Heart left ventricle (tissue), 16 donors: ENCODE data around the gene MACROH2A1. TPM values are rescaled to one million over a fixed set of nuclear protein-coding genes. Genes with fewer than 3 reads are reported as not detected.

Experiments used
- ATAC-seq, 4 donors: fragments of 200-7000 bp; cut with Tn5 transposase; one replicate each; pipeline ENCODE4 v1.9.1; 2020 to 2022; ENCODE audit warnings: moderate library complexity in 4 of 4, mild to moderate bottlenecking in 3 of 4, moderate number of reproducible peaks in 1 of 4
- DNase-seq, 5 donors: peaks; one replicate each; pipeline ENCODE4 v3.0.0-alpha.2; 2020
- H3K27ac ChIP-seq, 12 donors: fragments of 200-600 bp; sonication (generic) in 4 of 12; one replicate each; pipeline versions ENCODE4 v1.5.0 to v1.8.0; 2016 to 2022; ENCODE audit warnings: mild to moderate bottlenecking in 2 of 12
- H3K27me3 ChIP-seq, 9 donors: fragments of 200-600 bp; sonication (generic) in 2 of 9; one replicate each; pipeline versions ENCODE4 v1.5.1 to v1.8.0; 2016 to 2022; ENCODE audit warnings: mild to moderate bottlenecking in 3 of 9
- H3K36me3 ChIP-seq, 9 donors: fragments of 200-600 bp; sonication (generic) in 2 of 9; one replicate each; pipeline versions ENCODE4 v1.5.0 to v1.8.0; 2018 to 2022; ENCODE audit warnings: mild to moderate bottlenecking in 2 of 9
- H3K4me1 ChIP-seq, 12 donors: fragments of 200-600 bp; sonication (generic) in 4 of 12; one replicate each; pipeline versions ENCODE4 v1.5.0 to v1.8.0; 2016 to 2022; ENCODE audit warnings: mild to moderate bottlenecking in 3 of 12
- H3K4me3 ChIP-seq, 12 donors: fragments of 200-600 bp; sonication (generic) in 4 of 12; one replicate each; pipeline versions ENCODE4 v1.5.0 to v1.8.0; 2017 to 2022; ENCODE audit warnings: mild to moderate bottlenecking in 9 of 12, moderate library complexity in 4 of 12
- H3K9me3 ChIP-seq, 12 donors: fragments of 200-600 bp; sonication (generic) in 4 of 12; one replicate each; pipeline versions ENCODE4 v1.5.0 to v1.8.0; 2016 to 2022; ENCODE audit warnings: mild to moderate bottlenecking in 1 of 12
- CTCF ChIP-seq, 12 donors: fragments of 200-600 bp; sonication (generic) in 4 of 12; IDR thresholded peaks; one replicate each; pipeline versions ENCODE4 v1.5.0 to v1.8.0; 2018 to 2022; ENCODE audit warnings: antibody characterized with exemption in 12 of 12, mild to moderate bottlenecking in 5 of 12
- POLR2A ChIP-seq, 2 donors: fragments of 450-650 bp; IDR thresholded peaks; one replicate each; pipeline ENCODE4 v1.6.1; 2017; ENCODE audit warnings: antibody characterized with exemption in 2 of 2, mild to moderate bottlenecking in 2 of 2, moderate library complexity in 2 of 2
- WGBS, 4 donors: extraction: QIAGEN DNeasy Blood & Tissue Kit in 2 of 4; methylation state at CpG; one replicate each; pipeline versions ENCODE4 v1.1.5 to v1.1.7; 2013 to 2018; 5-methylcytosine and 5-hydroxymethylcytosine counted together
- intact Hi-C, 10 donors: fragments of 100-400 bp; cut with DNase I; formaldehyde crosslinking; loops; one replicate each; pipeline versions ENCODE4 v1.11.1 to v1.14.2; 2022
- polyA plus RNA-seq, 2 donors: library from polyadenylated mRNA; stranded (reverse); fragments of 200-250 nt; gene quantifications; one replicate each; pipeline ENCODE4 v1.2.3, GENCODE V29; 2013
- total RNA-seq, 9 donors: library from RNA; depleted of rRNA in 2 of 9; stranded (reverse); fragments of >200 nt in 2 of 9; fragmentation: NEBNext Ultra II Directional in 3 of 9; extraction: Animal tissue kit (Norgen Biotek cat#: 25700) in 3 of 9; gene quantifications; one replicate each; pipeline versions ENCODE4 v1.1.0 to v1.2.4, GENCODE V29; 2016 to 2023
- donor health status: ischemic (EF 13 %, LVEDD 7.1; RV severe dilation, severe dysfunction).
- donor health status: healthy with polysubstance abuse.
- donor health status: DM: no; HTN: yes; CAD: no.
- donor health status: DM: no; HTN: no; CAD: no.
- donor health status: ischemic (EF 25% LVEDD 6.9; RV normal size, moderate dysfunction).
- donor health status: ischemic (EF 25% LVEDD 5.7; RV mildly dilated, moderate dysfunction).
- donor health status: healthy.
- donor health status: DM: yes; HTN: yes; CAD: no.
- donor health status: ischemic (EF 35%, LVEDD 5.7; RV mildly dilated, moderate dysfunction).
- donor health status: nonischemic (EF 11% LVEDD 7.7; RV severe dilation, severe dysfunction).
- donor health status: DM: yes; HTN: yes; CAD: no.
- donor health status: PGD.
- donor health status: ischemic (EF 29% LVEDD 5.4; RV normal size, mild dysfunction).
- donor health status: nonischemic (EF 23%, LVEDD 6.1; RV moderate dilation, normal function).

MACROH2A1 gene
- total and polyA plus RNA-seq, 11 donors: 86.5 to 170 (median 112) TPM

DNA sequence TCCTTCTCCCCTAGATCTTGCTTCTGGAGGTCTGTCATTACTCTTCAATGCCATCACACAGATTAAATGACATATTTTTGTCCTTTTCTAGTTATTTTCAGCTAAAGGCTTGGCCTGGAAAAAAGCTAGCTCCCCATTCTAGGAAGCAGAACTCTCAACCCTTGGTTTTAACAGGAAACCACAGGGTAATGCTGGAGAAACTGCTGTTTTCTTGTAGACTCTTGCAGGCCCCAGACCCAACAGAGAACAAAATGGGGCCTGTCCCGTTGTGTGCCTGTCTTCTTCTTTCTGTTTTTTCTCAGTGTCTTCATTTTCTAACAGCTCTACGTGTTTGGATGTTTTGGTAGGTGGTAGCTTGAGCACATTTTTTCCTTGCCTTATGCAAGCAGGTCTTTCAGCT, 26.6 kb upstream of the MACROH2A1 start:
- intact Hi-C loops: loop anchor here in 4 of 10 donors (5.0 to 10.0 kb wide), 5 partner anchors 53 to 231 kb away; no protein-coding TSS in a partner anchor
- peak overlapping the region in 1 of 12 donors; percentile 69 for H3K27ac ChIP-seq
- no peak for TF ChIP-seq POLR2A (IDR thresholded peaks at IDR 0.05)
- TF ChIP-seq CTCF (IDR thresholded peaks at IDR 0.05): no peak

GRCh38 chr5:135423846-135424168, 24.8 kb upstream of the MACROH2A1 start:
- no peak overlapping the region for H3K4me3 ChIP-seq
- ATAC-seq (peak in 1 of 4 donors; percentile 26), DNase-seq (no peak)
- no peak for TF ChIP-seq CTCF (IDR thresholded peaks at IDR 0.05)
- TF ChIP-seq POLR2A (IDR thresholded peaks at IDR 0.05): no peak
- H3K9me3 ChIP-seq: peaks cover 0 to 19% (median 2%) of the 10 kb centered on the region in 12 donors
- intact Hi-C loops: loop anchor here in 3 of 10 donors (10.0 kb wide), 4 partner anchors 69 to 229 kb away; no protein-coding TSS in a partner anchor
- H3K36me3 ChIP-seq: no peaks in the 10 kb centered on the region
- H3K27ac ChIP-seq: peak overlapping the region in 1 of 12 donors; percentile 38
- no peaks in the 10 kb centered on the region for H3K27me3 ChIP-seq
- WGBS, 4 donors: 42 to 55% (median 49%) methylated on average over 1 of the region's 1 CpG
- H3K4me1 ChIP-seq: peaks cover 0 to 38% (median 3%) of the 10 kb centered on the region in 12 donors

More for the DNA sequence above, 26.6 kb upstream of the MACROH2A1 start:
- DNase-seq: no peak
- WGBS, 4 donors: 45 to 63% (median 53%) methylated on average over 2 of the region's 2 CpGs
- H3K36me3 ChIP-seq: no peaks in the 10 kb centered on the region
- no peak for ATAC-seq
- no peaks in the 10 kb centered on the region for H3K27me3 ChIP-seq
- peaks cover 0 to 46% (median 10%) of the 10 kb centered on the region in 12 donors for H3K4me1 ChIP-seq
- H3K9me3 ChIP-seq: peaks cover 0 to 12% (median 0%) of the 10 kb centered on the region in 12 donors
- H3K4me3 ChIP-seq: no peak overlapping the region

GRCh38 chr5:135423146-135423845, 24.3 kb upstream of the MACROH2A1 start:
- H3K4me3 ChIP-seq: no peak overlapping the region
- peaks cover 0 to 38% (median 3%) of the 10 kb centered on the region in 12 donors for H3K4me1 ChIP-seq
- peaks cover 0 to 14% (median 0%) of the 10 kb centered on the region in 12 donors for H3K9me3 ChIP-seq
- 51 to 56% (median 54%) methylated on average over 7 of the region's 7 CpGs for WGBS, 4 donors
- DNase-seq (no peak), ATAC-seq (peak in 2 of 4 donors; percentile 26 to 41)
- no peaks in the 10 kb centered on the region for H3K36me3 ChIP-seq
- H3K27ac ChIP-seq: peak overlapping the region in 1 of 12 donors; percentile 38
- intact Hi-C loops: loop anchor here in 3 of 10 donors (10.0 kb wide), 4 partner anchors 68 to 228 kb away; no protein-coding TSS in a partner anchor
- H3K27me3 ChIP-seq: no peaks in the 10 kb centered on the region
- no peak for TF ChIP-seq POLR2A (IDR thresholded peaks at IDR 0.05)
- TF ChIP-seq CTCF (IDR thresholded peaks at IDR 0.05): no peak

DNA sequence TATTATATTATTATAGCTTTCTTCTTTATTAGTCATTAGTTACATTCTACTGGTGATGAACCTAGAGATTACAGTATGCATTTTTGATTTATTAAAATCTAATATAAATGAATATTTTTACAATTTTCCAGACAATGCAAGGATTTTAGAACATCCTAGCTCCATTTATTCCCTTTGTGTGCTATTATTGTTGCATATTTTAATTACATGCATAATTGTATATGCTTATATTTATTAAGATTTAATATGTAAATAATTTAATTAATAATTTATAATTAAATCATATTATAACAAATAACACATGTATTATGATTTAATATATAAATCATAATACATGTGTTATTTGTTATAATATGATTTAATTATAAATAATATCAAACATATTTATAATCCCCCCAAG, 23.4 kb upstream of the MACROH2A1 start:
- ATAC-seq (no peak), DNase-seq (no peak)
- intact Hi-C loops: loop anchor here in 3 of 10 donors (10.0 kb wide), 4 partner anchors 68 to 228 kb away; no protein-coding TSS in a partner anchor
- H3K36me3 ChIP-seq: no peaks in the 10 kb centered on the region
- peaks cover 0 to 11% (median 0%) of the 10 kb centered on the region in 12 donors for H3K9me3 ChIP-seq
- no peak overlapping the region for H3K4me3 ChIP-seq
- H3K4me1 ChIP-seq: peaks cover 0 to 38% (median 3%) of the 10 kb centered on the region in 12 donors
- H3K27me3 ChIP-seq: no peaks in the 10 kb centered on the region
- H3K27ac ChIP-seq: no peak overlapping the region
- TF ChIP-seq CTCF (IDR thresholded peaks at IDR 0.05): no peak
- no peak for TF ChIP-seq POLR2A (IDR thresholded peaks at IDR 0.05)
